UCSD-AML1 (cell line): Measurements from ENCODE around the gene SFSWAP.

Experiments
- DNase-seq: peaks from one replicate; lab custom pipeline; 2025; ENCODE audit not compliant: unreplicated experiment; lab: John Stamatoyannopoulos, UW

SFSWAP gene

GRCh38 chr12:131832321-131833231 is 121.7 kb downstream of the SFSWAP start:
- DNase-seq = no peak

- no peak for DNase-seq
Observed at GRCh38 chr12:131833288-131833895, 122.5 kb downstream of the SFSWAP start.

GRCh38 chr12:131833896-131834641 is 123.2 kb downstream of the SFSWAP start:
- no peak for DNase-seq

GRCh38 chr12:131834798-131835615 is 124.1 kb downstream of the SFSWAP start:
- DNase-seq = no peak

- DNase-seq = no peak
Observed at GRCh38 chr12:131835616-131836171, 124.8 kb downstream of the SFSWAP start.

- DNase-seq = no peak
Observed at GRCh38 chr12:131836193-131836592, 125.3 kb downstream of the SFSWAP start.

GRCh38 chr12:131836714-131837397 is 126.0 kb downstream of the SFSWAP start:
- no peak for DNase-seq

- no peak for DNase-seq
Observed at GRCh38 chr12:131840643-131841416, 129.9 kb downstream of the SFSWAP start.

GRCh38 chr12:131841547-131841946 is 130.7 kb downstream of the SFSWAP start:
- no peak for DNase-seq

GRCh38 chr12:131842169-131842568 is 131.3 kb downstream of the SFSWAP start:
- no peak for DNase-seq

- DNase-seq = no peak
Observed at GRCh38 chr12:131843527-131843926, 132.6 kb downstream of the SFSWAP start.

- no peak for DNase-seq
Observed at GRCh38 chr12:131844140-131844539, 133.2 kb downstream of the SFSWAP start.

GRCh38 chr12:131844656-131845055 is 133.8 kb downstream of the SFSWAP start:
- DNase-seq = no peak

GRCh38 chr12:131845121-131845520 is 134.2 kb downstream of the SFSWAP start:
- no peak for DNase-seq

GRCh38 chr12:131847456-131847855 is 136.6 kb downstream of the SFSWAP start:
- DNase-seq = no peak

GRCh38 chr12:131848753-131849152 is 137.9 kb downstream of the SFSWAP start:
- no peak for DNase-seq
